Activated naive CD4-positive, alpha-beta T cell treated with anti-CD3 and anti-CD28 coated beads, Interleukin-2, amount 50 U/mL, for 72 hours (primary cell): Measurements from ENCODE around the gene TBKBP1. TPM values are rescaled to one million over a fixed set of nuclear protein-coding genes. Genes with fewer than 3 reads are reported as not detected.
"Not testable (repeated sequence)": the region's sequence is repeated elsewhere in the genome, so short reads cannot be mapped to it uniquely, and the experiment has no call there.

Experiments
- ATAC-seq, 2 donors: fragments of 150-1000 bp; cut with Tn5 transposase; 2 replicates each; pipeline ENCODE4 v1.10.0; 2021; ENCODE audit warnings: mild to moderate bottlenecking in 2 of 2, moderate library complexity in 2 of 2
- DNase-seq, 2 donors: peaks; one replicate each; pipeline ENCODE4 v3.0.0; 2021 to 2022; ENCODE audit warnings: low spot score in 2 of 2
- H3K27ac Mint-ChIP-seq, 2 donors: one replicate each; pipeline ENCODE4 v1.8.0; 2022; ENCODE audit warnings: mild to moderate bottlenecking in 2 of 2, mixed read lengths in 2 of 2
- H3K36me3 Mint-ChIP-seq, 2 donors: one replicate each; pipeline ENCODE4 v1.8.0; 2022; ENCODE audit warnings: mixed read lengths in 2 of 2
- H3K9me3 Mint-ChIP-seq, 2 donors: one replicate each; pipeline ENCODE4 v1.8.0; 2022; ENCODE audit warnings: mixed read lengths in 2 of 2
- total RNA-seq, 2 donors: library from RNA; stranded (reverse); gene quantifications; one replicate each; pipeline ENCODE4 v1.2.3, GENCODE V29; 2022

Gene TBKBP1
- total RNA-seq, 2 donors from 2014 or later, result 15.4 to 21.4 TPM

DNA sequence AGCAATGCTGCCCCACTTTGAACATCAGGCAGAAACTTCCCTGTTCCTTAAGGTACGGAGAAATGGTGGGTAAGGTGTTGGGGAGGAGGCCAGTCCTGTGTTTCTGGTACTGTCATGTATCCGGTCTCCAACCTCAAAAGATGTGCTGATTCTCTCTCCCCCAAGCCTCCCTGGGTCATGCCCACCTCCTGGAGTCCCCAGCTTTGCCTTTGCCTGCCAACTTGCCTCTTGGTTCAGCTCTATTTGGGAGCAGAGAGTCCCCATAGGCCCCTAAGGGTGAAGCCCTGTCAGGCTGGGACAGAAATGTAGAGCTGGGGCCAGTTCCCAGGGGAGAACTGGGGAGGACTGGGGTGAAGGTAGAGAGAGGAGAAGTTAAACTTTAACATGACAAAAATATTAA lies 37.4 kb downstream of the TBKBP1 start:
- DNase-seq, result peak in 1 of 2 donors; percentile 20
- Mint-ChIP-seq H3K36me3 (peaks cover 24 to 28% of the 10 kb centered on the region in 2 donors), H3K27ac (peak overlapping the region in 1 of 2 donors; percentile 98), H3K9me3 (no peaks in the 10 kb centered on the region)
- no peak for ATAC-seq

- no peaks in the 10 kb centered on the region for H3K9me3 Mint-ChIP-seq
- ATAC-seq, result peak in 1 of 2 donors; percentile 4
- H3K36me3 Mint-ChIP-seq, result peaks cover 31 to 39% of the 10 kb centered on the region in 2 donors
- H3K27ac Mint-ChIP-seq, result peak overlapping the region; percentile 91 to 98
- DNase-seq, result peak in 1 of 2 donors; percentile 60
Measured at GRCh38 chr17:47732399-47733046, 38.6 kb downstream of the TBKBP1 start.

DNA sequence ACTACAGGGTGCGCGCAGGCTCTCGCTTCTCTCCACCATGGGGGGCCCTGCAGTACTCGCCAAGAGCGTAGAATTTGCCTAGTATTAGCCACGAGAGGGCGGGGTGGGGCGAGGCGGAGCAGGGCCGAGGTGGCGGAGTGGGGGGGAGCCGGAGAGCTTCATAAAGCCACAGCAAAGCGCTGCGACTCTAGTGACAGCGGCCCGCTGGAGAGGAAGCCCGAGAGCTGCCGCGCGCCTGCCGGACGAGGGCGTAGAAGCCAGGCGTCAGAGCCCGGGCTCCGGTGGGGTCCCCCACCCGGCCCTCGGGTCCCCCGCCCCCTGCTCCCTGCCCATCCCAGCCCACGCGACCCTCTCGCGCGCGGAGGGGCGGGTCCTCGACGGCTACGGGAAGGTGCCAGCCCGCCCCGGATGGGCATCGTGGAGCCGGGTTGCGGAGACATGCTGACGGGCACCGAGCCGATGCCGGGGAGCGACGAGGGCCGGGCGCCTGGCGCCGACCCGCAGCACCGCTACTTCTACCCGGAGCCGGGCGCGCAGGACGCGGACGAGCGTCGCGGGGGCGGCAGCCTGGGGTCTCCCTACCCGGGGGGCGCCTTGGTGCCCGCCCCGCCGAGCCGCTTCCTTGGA lies 39.2 kb downstream of the TBKBP1 start, which contains the start of gene TBX21:
TBX21 (plus strand) TSS at position 190 of the 627 bp plus-strand sequence; CDS start at position 409, 219 bp downstream.
- Mint-ChIP-seq H3K27ac (peak within 1 kb of the TSS; percentile 91 to 99), H3K9me3 (no peaks in the 10 kb centered on the region), H3K36me3 (peaks cover 31 to 40% of the 10 kb centered on the region in 2 donors)
- ATAC-seq (peak; percentile 77 to 88), DNase-seq (peak; percentile 84 to 89)

DNA sequence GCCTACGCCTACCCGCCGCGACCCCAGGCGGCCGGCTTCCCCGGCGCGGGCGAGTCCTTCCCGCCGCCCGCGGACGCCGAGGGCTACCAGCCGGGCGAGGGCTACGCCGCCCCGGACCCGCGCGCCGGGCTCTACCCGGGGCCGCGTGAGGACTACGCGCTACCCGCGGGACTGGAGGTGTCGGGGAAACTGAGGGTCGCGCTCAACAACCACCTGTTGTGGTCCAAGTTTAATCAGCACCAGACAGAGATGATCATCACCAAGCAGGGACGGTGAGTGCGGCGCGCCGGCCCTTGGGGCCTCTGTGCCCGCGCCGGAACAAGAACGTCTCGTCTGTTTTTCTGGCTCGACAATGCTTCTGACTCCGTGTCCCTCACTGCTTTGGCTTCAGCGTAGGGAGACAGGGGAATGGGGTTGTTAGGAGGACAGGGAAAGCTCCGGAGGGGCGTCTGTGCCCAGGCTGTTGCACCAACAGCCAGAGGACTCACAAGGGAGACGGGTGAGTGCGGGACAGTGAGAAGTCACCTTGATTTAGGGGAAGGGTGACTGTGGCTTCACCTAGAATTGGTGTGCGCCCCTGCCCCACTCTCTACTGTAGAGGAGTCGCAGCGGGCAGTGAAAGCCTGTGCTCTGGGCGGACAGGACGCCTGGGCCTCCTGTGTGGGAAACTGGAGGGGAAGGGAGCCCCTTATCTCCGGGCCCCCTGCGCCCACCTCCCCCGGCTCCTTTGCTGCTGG lies 39.9 kb downstream of the TBKBP1 start:
- DNase-seq, result peak in 1 of 2 donors; percentile 56

GRCh38 chr17:47735139-47735464 lies 41.1 kb downstream of the TBKBP1 start:
- ATAC-seq (no peak), DNase-seq (no peak)
- H3K9me3 Mint-ChIP-seq, result no peaks in the 10 kb centered on the region
- H3K27ac Mint-ChIP-seq, result peak overlapping the region; percentile 91 to 99
- peaks cover 31 to 53% of the 10 kb centered on the region in 2 donors for H3K36me3 Mint-ChIP-seq

More for the DNA sequence above, 39.9 kb downstream of the TBKBP1 start:
- Mint-ChIP-seq H3K27ac (peak overlapping the region; percentile 91 to 99), H3K36me3 (peaks cover 31 to 47% of the 10 kb centered on the region in 2 donors), H3K9me3 (no peaks in the 10 kb centered on the region)
- peak; percentile 2 to 10 for ATAC-seq

GRCh38 chr17:47735536-47736011 lies 41.6 kb downstream of the TBKBP1 start:
- no peaks in the 10 kb centered on the region for H3K9me3 Mint-ChIP-seq
- ATAC-seq (peak; percentile 18 to 57), DNase-seq (peak in 1 of 2 donors; percentile 56)
- H3K36me3 Mint-ChIP-seq, result peaks cover 31 to 53% of the 10 kb centered on the region in 2 donors
- peak overlapping the region; percentile 91 to 99 for H3K27ac Mint-ChIP-seq

GRCh38 chr17:47736501-47737495 lies 42.8 kb downstream of the TBKBP1 start:
- H3K36me3 Mint-ChIP-seq, result peaks cover 31 to 63% of the 10 kb centered on the region in 2 donors
- ATAC-seq (no peak), DNase-seq (no peak)
- H3K27ac Mint-ChIP-seq, result peak overlapping the region; percentile 91 to 99
- no peaks in the 10 kb centered on the region for H3K9me3 Mint-ChIP-seq

- no peak for ATAC-seq
- H3K9me3 Mint-ChIP-seq, result no peaks in the 10 kb centered on the region
- no peak for DNase-seq
- peaks cover 31 to 66% of the 10 kb centered on the region in 2 donors for H3K36me3 Mint-ChIP-seq
- no peak overlapping the region for H3K27ac Mint-ChIP-seq
Measured at GRCh38 chr17:47738178-47738577, 44.2 kb downstream of the TBKBP1 start.

GRCh38 chr17:47739150-47739549 lies 45.2 kb downstream of the TBKBP1 start:
- Mint-ChIP-seq H3K36me3 (peaks cover 30 to 61% of the 10 kb centered on the region in 2 donors), H3K27ac (no peak overlapping the region), H3K9me3 (no peaks in the 10 kb centered on the region)
- DNase-seq (no peak), ATAC-seq (no peak)

DNA sequence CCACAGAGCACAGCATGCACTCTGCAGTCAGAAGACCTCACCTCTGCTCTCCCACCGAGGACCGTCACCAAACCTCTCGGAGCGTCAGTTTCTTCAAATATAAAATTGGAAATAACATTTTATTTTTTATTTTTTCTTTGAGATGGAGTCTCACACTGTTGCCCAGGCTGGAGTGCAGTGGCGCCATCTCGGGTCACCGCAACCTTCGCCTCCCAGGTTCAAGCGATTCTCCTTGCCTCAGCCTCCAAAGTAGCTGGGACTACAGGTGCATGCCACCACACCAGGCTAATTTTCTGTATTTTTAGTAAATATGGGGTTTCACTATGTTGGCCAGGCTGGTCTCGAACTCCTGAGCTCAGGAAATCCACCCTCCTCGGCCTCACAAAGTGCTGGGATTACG lies 46.0 kb downstream of the TBKBP1 start:
- H3K27ac Mint-ChIP-seq, H3K9me3 Mint-ChIP-seq, ATAC-seq, DNase-seq: not testable (repeated sequence)
- H3K36me3 Mint-ChIP-seq, result peaks cover 25 to 53% of the 10 kb centered on the region in 2 donors

GRCh38 chr17:47741109-47741792 lies 47.3 kb downstream of the TBKBP1 start:
- Mint-ChIP-seq H3K27ac (peak overlapping the region; percentile 6 to 66), H3K36me3 (peaks cover 15 to 48% of the 10 kb centered on the region in 2 donors), H3K9me3 (no peaks in the 10 kb centered on the region)
- no peak for DNase-seq
- ATAC-seq, result peak; percentile 26 to 39

GRCh38 chr17:47741793-47742145 lies 47.8 kb downstream of the TBKBP1 start:
- Mint-ChIP-seq H3K27ac (no peak overlapping the region), H3K36me3 (peaks cover 10 to 43% of the 10 kb centered on the region in 2 donors), H3K9me3 (no peaks in the 10 kb centered on the region)
- peak in 1 of 2 donors; percentile 28 for ATAC-seq
- DNase-seq, result no peak

DNA sequence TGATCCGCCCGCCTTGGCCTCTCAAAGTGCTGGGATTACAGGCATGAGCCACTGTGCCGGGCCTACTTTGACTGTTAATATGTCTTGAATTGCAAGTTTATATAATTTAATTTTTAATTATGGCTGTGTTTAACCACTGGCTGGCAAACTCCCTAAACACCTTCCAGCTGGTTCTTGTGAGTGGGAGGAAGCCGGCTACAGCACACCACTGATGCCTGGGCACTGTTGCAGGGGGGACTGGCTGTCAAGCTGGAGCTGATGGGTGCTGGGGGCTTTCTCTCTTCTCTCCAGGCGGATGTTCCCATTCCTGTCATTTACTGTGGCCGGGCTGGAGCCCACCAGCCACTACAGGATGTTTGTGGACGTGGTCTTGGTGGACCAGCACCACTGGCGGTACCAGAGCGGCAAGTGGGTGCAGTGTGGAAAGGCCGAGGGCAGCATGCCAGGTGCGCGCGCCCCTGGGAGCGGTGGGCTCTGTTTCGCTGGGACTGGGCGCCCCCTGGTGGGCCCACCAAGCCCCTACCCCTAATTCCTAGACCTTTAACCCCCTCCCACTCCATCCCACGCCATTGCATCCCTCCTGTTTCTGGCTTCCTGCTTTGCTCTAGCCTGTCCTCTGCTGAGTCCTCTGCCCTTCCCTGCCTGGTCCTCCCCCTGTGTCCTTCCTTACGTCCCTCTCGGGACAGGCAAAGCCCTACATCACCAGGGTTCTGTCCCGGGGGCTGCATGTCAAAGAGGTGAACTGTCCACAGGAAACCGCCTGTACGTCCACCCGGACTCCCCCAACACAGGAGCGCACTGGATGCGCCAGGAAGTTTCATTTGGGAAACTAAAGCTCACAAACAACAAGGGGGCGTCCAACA lies 48.6 kb downstream of the TBKBP1 start:
- Mint-ChIP-seq H3K9me3 (no peaks in the 10 kb centered on the region), H3K36me3 (peaks cover 7 to 35% of the 10 kb centered on the region in 2 donors), H3K27ac (no peak overlapping the region)
- no peak for DNase-seq
- peak; percentile 64 to 76 for ATAC-seq

- no peak overlapping the region for H3K27ac Mint-ChIP-seq
- no peak for ATAC-seq
- no peaks in the 10 kb centered on the region for H3K9me3 Mint-ChIP-seq
- peaks cover 7 to 22% of the 10 kb centered on the region in 2 donors for H3K36me3 Mint-ChIP-seq
- DNase-seq, result no peak
Measured at GRCh38 chr17:47744168-47745036, 50.4 kb downstream of the TBKBP1 start.
